HG02970 (cell line): ENCODE results near the gene MRLN.
"Not testable (repeated sequence)": the region's sequence is repeated elsewhere in the genome, so short reads cannot be mapped to it uniquely, and the experiment has no call there.

Experiments
- ATAC-seq: cut with Tn5 transposase; IDR thresholded peaks from one replicate; pipeline ENCODE4 v1.9.1; 2021; ENCODE audit warnings: mild to moderate bottlenecking, moderate library complexity, moderate number of reproducible peaks; ENCODE audit not compliant: unreplicated experiment, low FRiP score

Gene MRLN

DNA sequence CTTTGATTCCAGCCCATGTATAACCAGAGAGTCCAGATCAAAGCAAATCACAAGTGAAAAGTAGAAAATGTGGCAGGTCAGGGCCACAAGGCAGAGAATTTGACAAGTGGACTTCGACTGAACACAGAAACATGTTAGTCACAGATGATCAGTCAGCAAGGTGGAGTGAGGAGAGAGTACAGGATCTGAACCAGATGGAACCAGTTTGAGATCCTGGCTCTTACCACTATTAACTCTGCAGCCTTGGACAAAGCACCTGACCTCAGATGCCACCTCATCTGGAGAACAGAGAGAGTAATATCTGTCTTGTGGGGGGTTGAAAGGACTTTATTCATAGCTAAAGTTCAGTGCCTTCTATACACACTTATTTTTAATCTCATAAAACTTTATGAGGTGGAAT lies 4.4 kb downstream of the MRLN start:
- ATAC-seq = no peak

- ATAC-seq = no peak
Observed at GRCh38 chr10:59745163-59745650, 8.0 kb downstream of the MRLN start.

DNA sequence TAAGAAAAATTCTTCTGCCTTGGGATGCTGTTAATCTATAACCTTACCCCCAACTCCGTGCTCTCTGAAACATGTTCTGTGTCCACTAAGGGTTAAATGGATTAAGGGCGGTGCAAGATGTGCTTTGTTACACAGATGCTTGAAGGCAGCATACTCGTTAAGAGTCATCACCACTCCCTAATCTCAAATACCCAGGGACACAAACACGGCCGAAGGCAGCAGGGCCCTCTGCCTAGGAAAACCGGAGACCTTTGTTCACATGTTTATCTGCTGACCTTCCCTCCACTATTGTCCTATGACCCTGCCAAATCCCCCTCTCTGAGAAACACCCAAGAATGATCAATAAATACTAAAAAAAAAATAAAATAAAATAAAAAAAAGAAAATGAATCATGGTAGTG lies 8.5 kb downstream of the MRLN start:
- ATAC-seq = not testable (repeated sequence)

GRCh38 chr10:59744156-59744555 lies 9.1 kb downstream of the MRLN start:
- not testable (repeated sequence) for ATAC-seq

DNA sequence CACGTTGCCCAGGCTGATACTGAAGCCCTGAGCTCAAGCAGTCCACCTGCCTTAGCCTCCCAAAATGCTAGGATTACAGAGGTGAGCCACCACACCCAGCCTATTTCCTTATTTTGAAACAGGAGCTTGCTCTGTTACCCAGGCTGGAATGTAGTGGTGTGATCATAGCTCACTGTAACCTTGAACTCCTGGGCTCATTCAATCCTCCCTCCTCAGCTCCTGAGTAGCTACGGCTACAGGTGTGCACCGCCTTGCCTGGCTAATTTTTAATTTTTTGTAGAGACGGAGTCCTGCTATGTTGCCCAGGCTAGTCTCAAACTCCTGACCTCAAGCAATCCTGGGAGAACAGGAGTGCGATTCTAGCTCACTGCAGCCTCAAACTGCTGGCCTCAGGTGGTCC lies 11.7 kb downstream of the MRLN start:
- no peak for ATAC-seq

DNA sequence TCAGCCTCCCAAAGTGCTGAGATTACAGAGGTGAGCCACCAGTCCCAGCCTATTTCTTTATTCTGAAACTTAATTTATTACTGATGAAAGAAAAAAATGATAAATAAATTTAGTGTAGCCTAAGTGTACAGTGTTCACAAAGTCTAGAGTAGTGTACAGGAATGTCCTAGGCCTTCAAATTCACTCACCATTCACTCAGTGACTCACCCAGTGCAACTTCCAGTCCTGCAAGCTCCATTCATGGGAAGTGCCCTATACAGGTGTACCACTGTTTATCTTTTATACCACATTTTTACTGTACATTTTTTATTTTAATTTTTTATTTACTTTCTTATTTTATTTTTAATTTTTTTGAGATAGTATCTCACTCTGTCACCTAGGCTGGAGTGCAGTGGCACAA lies 12.2 kb downstream of the MRLN start:
- no peak for ATAC-seq

GRCh38 chr10:59736749-59737148 lies 16.5 kb downstream of the MRLN start:
- ATAC-seq = no peak

DNA sequence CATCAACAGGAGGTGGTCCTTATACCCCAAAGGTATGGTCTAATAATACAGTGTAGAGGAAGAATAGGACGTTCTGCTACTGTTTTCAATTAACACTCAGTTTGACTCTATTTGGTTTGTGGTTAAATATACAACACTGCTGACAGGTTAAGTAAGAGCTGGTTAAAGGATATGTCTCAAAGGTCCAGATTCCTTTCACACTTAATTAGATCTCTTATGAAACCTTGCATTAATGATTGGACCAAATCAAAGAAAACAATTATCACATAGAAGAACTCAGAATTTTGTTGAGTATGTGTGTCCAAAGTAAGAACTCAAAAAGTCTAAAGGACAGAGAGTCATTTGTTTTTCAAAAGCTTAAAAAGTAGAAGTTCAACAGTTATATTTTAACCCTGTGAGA lies 18.0 kb downstream of the MRLN start:
- ATAC-seq = no peak

- no peak for ATAC-seq
Observed at GRCh38 chr10:59734014-59734462, 19.2 kb downstream of the MRLN start.

DNA sequence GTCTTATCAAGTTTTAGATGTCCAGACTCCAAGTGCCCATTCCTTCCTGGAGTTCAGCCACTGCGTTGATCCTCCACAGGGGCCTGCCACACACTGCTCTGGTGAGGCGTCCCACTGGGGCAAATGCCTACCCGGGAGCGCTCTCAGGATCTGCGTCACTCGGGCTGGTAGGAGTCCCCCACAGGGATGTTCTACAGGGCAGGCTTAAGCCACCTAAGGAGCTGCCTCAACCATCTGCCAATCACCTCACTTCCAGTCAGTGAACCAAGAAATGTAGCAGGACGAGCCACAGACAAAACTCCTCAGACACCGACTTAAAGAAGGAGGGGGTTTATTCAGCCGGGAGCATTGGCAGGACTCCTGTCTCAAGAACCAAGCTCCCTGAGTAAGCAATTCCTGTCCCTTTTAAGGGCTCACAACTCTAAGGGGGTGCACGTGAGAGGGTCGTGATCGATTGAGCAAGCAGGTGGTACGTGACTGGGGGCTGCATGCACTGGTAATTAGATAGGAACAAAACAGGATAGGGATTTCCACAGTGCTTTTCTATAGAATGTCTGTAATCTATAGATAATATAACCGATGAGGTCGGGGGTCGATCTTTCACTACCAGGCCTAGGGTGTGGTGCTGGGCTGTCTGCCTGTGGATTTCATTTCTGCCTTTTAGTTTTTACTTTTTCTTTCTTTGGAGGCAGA lies 19.8 kb downstream of the MRLN start:
- ATAC-seq = not testable (repeated sequence)

GRCh38 chr10:59732849-59733248 lies 20.4 kb downstream of the MRLN start:
- ATAC-seq = not testable (repeated sequence)

- not testable (repeated sequence) for ATAC-seq
Observed at GRCh38 chr10:59729167-59729566, 24.1 kb downstream of the MRLN start.

DNA sequence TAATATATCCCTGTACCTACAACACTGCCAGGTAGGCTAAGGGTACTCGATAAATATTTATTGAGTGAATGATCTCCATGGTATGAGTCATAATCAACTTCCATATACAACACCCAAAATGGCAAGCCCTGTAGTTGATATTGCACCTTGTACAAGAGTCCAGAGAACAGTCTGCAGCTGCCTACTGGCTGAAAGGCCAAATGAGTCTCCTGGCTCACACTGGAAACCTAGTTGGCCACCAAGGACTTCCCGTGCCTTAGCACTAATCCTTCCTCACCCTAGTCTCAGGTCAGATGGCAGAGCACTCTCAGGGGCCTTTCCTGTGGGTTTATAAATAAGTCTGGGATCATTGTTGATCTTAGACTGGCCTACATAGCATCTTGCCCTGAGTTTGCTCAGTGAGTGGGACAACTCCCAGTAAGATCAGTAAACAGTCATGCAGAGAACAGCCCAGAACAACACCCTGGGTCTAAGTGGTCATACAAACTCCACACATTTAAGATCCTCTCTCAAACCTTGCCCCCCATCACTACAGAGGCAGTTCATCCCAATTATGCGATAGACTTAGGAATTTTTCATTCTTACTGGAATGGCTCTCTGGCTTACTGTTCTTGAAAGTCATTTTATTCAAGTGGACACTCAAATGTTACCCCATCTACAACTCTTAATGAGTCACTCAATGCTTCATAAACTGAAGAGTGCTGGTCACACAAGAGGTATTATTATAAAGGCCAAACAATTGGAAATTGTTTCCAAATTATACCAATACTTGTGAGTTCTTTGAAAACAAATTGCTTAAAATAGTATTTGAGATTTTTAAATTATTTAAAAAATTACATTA lies 28.9 kb downstream of the MRLN start:
- ATAC-seq = no peak

DNA sequence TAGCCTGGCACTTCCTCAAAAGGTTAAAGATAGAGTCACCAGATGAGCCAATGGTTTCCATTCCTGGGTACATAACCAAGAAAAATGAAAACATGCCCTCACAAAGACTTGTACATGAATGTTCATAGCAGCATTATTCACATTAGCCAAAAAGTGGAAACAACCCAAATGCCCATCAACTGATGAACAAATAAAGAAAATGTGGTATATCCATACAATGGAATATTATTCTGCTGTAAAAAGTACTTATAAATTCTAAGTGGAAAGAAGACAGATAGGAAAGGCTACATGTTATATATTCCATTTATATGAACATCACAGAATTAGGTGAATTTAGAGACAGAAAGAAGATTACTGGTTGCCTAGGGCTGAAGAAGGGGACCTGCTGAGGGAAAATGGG lies 32.9 kb downstream of the MRLN start:
- ATAC-seq = no peak

GRCh38 chr10:59719374-59719773 lies 33.9 kb downstream of the MRLN start:
- no peak for ATAC-seq

- no peak for ATAC-seq
Observed at GRCh38 chr10:59718257-59718656, 35.0 kb downstream of the MRLN start.

- no peak for ATAC-seq
Observed at GRCh38 chr10:59713196-59713821, 39.9 kb downstream of the MRLN start.

- ATAC-seq = no peak
Observed at GRCh38 chr10:59711871-59712494, 41.3 kb downstream of the MRLN start.

- peak; percentile 82 for ATAC-seq
Observed at GRCh38 chr10:59709395-59710125, 43.7 kb downstream of the MRLN start, which contains the start of gene SLC16A9. Gene SLC16A9 (minus strand): TSS chr10:59709850. CDS start chr10:59684291, 25,559 bp downstream.
